ENCODE measurements around the gene FMN1. TPM values are rescaled to one million over a fixed set of nuclear protein-coding genes. Genes with fewer than 3 reads are reported as not detected.

The FMN1 gene
- polyA plus RNA-seq, 3 donors: 0.28 to 3.7 (median 0.34) TPM

GRCh38 chr15:32908135-32908801 is 286.2 kb downstream of the FMN1 start:
- TF ChIP-seq, protein P1, sequence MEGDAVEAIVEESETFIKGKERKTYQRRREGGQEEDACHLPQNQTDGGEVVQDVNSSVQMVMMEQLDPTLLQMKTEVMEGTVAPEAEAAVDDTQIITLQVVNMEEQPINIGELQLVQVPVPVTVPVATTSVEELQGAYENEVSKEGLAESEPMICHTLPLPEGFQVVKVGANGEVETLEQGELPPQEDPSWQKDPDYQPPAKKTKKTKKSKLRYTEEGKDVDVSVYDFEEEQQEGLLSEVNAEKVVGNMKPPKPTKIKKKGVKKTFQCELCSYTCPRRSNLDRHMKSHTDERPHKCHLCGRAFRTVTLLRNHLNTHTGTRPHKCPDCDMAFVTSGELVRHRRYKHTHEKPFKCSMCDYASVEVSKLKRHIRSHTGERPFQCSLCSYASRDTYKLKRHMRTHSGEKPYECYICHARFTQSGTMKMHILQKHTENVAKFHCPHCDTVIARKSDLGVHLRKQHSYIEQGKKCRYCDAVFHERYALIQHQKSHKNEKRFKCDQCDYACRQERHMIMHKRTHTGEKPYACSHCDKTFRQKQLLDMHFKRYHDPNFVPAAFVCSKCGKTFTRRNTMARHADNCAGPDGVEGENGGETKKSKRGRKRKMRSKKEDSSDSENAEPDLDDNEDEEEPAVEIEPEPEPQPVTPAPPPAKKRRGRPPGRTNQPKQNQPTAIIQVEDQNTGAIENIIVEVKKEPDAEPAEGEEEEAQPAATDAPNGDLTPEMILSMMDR (IDR thresholded peaks at IDR 0.05): no peak
- Histone ChIP-seq H3K27ac (ENCODE audit: low read depth in 1 of 2, low read length in 2 of 2) (peak overlapping the region; percentile 52 to 85), H3K79me2 (ENCODE audit: insufficient read depth, low read length) (no peaks in the 10 kb centered on the region), H3K4me2 (replicated peaks; ENCODE audit: extremely low read depth, low read length, poor library complexity, severe bottlenecking) (peak overlapping the region; percentile 77), H3K36me3 (replicated peaks in 1 of 2; ENCODE audit: control insufficient read depth in 1 of 2, insufficient read depth in 2 of 2, low read length in 2 of 2) (no peaks in the 10 kb centered on the region), H3K4me3 (replicated peaks in 1 of 3; ENCODE audit: low read depth in 2 of 3, low read length in 3 of 3) (peak overlapping the region; percentile 22 to 68 (median 56)), H3K9ac (ENCODE audit: insufficient read depth, low read length, poor library complexity, severe bottlenecking) (peak overlapping the region; percentile 32), H2AFZ (ENCODE audit: insufficient read depth, low read depth, low read length, poor library complexity, severe bottlenecking) (peak overlapping the region; percentile 18), H4K20me1 (ENCODE audit: insufficient read depth, low read length) (no peaks in the 10 kb centered on the region), H3K9me3 (replicated peaks in 1 of 2; ENCODE audit: control insufficient read depth in 1 of 2, insufficient read depth in 1 of 2, low read length in 2 of 2) (no peaks in the 10 kb centered on the region), H3K27me3 (ENCODE audit: control insufficient read depth in 2 of 2, insufficient read depth in 2 of 2, low read length in 2 of 2) (no peaks in the 10 kb centered on the region), H3K4me1 (ENCODE audit: control insufficient read depth in 1 of 2, insufficient read depth in 2 of 2, low read length in 2 of 2) (peaks cover 36 to 37% of the 10 kb centered on the region in 2 donors)
- Mint-ChIP-seq H3K36me3 (peaks cover 0 to under 1% of the 10 kb centered on the region in 2 donors), H3K9me3 (peaks cover 0 to 1% (median 0%) of the 10 kb centered on the region in 7 donors), H3K4me1 (peaks cover 40% of the 10 kb centered on the region), H3K4me3 (peak overlapping the region; percentile 43 to 78), H3K27me3 (ENCODE audit: low read depth in 3 of 3) (peaks cover 0 to 3% (median 0%) of the 10 kb centered on the region in 3 donors), H3K27ac (peak overlapping the region; percentile 57 to 93 (median 89))
- peak; percentile 64 to 78 (median 68) for DNase-seq
- 0% methylated on average over 1 of the region's 5 CpGs for WGBS (ENCODE audit: insufficient coverage)
- intact Hi-C loops (cut with micrococcal nuclease): loop anchor here in 1 of 2 donors (5.0 kb wide), 1 partner anchor 36 kb away; no protein-coding TSS in a partner anchor

DNA sequence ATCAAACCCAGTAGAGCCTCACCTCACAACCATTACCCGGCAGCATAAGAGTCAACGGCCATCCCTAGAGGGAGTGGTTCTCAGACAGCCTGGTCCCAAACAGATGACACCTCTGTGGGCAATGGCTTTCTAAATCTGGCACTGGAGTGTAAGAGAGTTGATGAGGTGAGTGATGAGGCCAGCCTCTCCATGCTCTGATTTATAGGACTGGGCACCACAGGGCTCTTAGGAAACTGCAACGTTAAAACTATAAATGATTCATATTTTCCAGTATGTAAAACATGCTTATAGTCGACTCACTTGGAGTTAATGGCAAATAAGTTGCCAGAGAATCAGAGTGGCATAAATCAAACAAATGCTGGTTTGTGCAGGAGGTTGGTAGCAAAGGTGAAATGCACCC is 289.0 kb downstream of the FMN1 start:
- no peak overlapping the region for H3K9ac ChIP-seq (ENCODE audit: insufficient read depth, low read length, poor library complexity, severe bottlenecking)
- TF ChIP-seq, protein P1 (IDR thresholded peaks at IDR 0.05): no peak
- no peaks in the 10 kb centered on the region for H3K27me3 ChIP-seq (ENCODE audit: control insufficient read depth in 2 of 2, insufficient read depth in 2 of 2, low read length in 2 of 2)
- no peaks in the 10 kb centered on the region for H3K9me3 ChIP-seq (replicated peaks in 1 of 2; ENCODE audit: control insufficient read depth in 1 of 2, insufficient read depth in 1 of 2, low read length in 2 of 2)
- Mint-ChIP-seq H3K9me3 (peaks cover 0 to 1% (median 0%) of the 10 kb centered on the region in 7 donors), H3K4me1 (peaks cover 39% of the 10 kb centered on the region), H3K27me3 (ENCODE audit: low read depth in 3 of 3) (no peaks in the 10 kb centered on the region), H3K36me3 (peaks cover 6 to 13% of the 10 kb centered on the region in 2 donors), H3K27ac (no peak overlapping the region), H3K4me3 (no peak overlapping the region)
- no CpG with 5 or more reads among the region's 4 CpGs for WGBS (ENCODE audit: insufficient coverage)
- no peaks in the 10 kb centered on the region for H4K20me1 ChIP-seq (ENCODE audit: insufficient read depth, low read length)
- H3K36me3 ChIP-seq (replicated peaks in 1 of 2; ENCODE audit: control insufficient read depth in 1 of 2, insufficient read depth in 2 of 2, low read length in 2 of 2): no peaks in the 10 kb centered on the region
- no peak overlapping the region for H2AFZ ChIP-seq (ENCODE audit: insufficient read depth, low read depth, low read length, poor library complexity, severe bottlenecking)
- H3K79me2 ChIP-seq (ENCODE audit: insufficient read depth, low read length): no peaks in the 10 kb centered on the region
- intact Hi-C loops (cut with micrococcal nuclease): loop anchor here in 1 of 2 donors (5.0 kb wide), 1 partner anchor 33 kb away; no protein-coding TSS in a partner anchor
- H3K4me2 ChIP-seq (replicated peaks; ENCODE audit: extremely low read depth, low read length, poor library complexity, severe bottlenecking): no peak overlapping the region
- no peak overlapping the region for H3K4me3 ChIP-seq (replicated peaks in 1 of 3; ENCODE audit: low read depth in 2 of 3, low read length in 3 of 3)
- H3K4me1 ChIP-seq (ENCODE audit: control insufficient read depth in 1 of 2, insufficient read depth in 2 of 2, low read length in 2 of 2): peaks cover 36% of the 10 kb centered on the region in 2 donors
- H3K27ac ChIP-seq (ENCODE audit: low read depth in 1 of 2, low read length in 2 of 2): no peak overlapping the region
- DNase-seq: no peak
